Measurements from ENCODE around the gene MPP3. TPM values are rescaled to one million over a fixed set of nuclear protein-coding genes. Genes with fewer than 3 reads are reported as not detected.
"Not testable (repeated sequence)": the region's sequence is repeated elsewhere in the genome, so short reads cannot be mapped to it uniquely, and the experiment has no call there.

The MPP3 gene
- polyA plus RNA-seq, 1 donor = 4.4 TPM

GRCh38 chr17:43860927-43861622, 28.1 kb upstream of the MPP3 start:
- no peak for DNase-seq (ENCODE audit: low read depth)

DNA sequence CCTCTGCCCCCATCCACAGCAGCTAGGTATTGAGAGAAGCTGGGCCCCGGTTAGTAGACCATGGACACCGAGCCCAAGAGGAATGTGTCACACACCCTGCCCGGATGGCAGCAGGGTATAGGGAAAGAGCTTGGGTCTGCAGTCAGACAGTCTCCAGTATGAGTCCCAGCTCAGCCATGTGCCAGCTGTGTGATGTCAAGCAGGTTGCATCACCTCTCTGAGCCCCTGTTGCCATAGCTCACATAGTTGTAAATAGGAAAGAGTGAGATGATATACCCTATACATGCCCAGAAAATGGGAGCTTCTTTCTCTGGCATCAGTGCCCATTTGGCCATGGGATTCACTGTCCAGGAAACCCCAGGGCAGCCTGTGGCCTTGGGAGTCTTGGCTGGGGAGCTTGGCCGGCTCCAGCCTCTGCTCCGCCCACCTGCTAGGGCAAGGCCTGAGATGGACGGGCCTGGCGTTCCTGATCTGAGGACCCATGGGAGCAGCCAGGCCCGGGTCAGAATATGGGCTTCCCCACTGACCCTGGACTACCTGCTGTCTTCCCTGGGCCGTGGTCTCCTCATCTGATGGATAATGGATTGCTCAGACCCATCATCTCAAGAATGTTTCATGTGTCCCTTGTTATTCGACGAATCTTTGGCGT, 27.3 kb upstream of the MPP3 start:
- no peak for DNase-seq (ENCODE audit: low read depth)

DNA sequence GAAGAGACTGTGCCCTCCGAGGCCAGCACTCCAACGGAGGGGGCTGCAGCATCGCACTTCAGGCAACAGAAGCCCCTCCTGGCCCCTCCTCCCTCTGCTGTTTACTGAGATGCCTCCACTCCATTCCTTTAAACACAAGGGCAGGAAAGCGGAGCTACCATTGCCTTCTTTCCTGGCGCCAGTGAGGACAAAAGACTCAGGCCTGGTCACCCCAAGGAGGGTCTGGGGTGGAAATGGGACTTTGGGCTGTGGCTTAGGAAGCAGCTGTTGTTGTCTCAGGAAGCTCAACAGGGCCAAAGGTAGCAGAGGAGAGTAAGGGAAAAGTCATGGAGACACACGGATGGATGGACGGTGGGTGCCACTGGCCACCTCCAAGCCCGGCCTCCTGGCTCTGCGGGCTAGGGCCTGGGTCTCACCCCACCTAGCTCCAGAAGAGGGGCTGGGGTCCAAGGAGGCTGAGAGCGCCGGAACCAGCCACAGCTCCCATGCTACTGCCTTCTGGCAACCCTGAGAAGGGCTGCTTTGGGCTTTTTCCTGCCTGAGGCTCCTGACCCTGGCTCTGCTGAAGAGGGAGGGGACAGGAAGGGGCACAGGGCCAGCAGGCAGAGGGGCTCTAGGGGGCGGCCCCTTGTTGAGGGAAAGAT, 25.1 kb upstream of the MPP3 start:
- DNase-seq (ENCODE audit: low read depth) = no peak

- no peak for DNase-seq (ENCODE audit: low read depth)
Observed at GRCh38 chr17:43857141-43857540, 24.2 kb upstream of the MPP3 start.

- no peak for DNase-seq (ENCODE audit: low read depth)
Observed at GRCh38 chr17:43856141-43856540, 23.2 kb upstream of the MPP3 start.

- DNase-seq (ENCODE audit: low read depth) = no peak
Observed at GRCh38 chr17:43855061-43855460, 22.1 kb upstream of the MPP3 start.

- no peak for DNase-seq (ENCODE audit: low read depth)
Observed at GRCh38 chr17:43854498-43854897, 21.6 kb upstream of the MPP3 start.

GRCh38 chr17:43853546-43853945, 20.6 kb upstream of the MPP3 start:
- no peak for DNase-seq (ENCODE audit: low read depth)

DNA sequence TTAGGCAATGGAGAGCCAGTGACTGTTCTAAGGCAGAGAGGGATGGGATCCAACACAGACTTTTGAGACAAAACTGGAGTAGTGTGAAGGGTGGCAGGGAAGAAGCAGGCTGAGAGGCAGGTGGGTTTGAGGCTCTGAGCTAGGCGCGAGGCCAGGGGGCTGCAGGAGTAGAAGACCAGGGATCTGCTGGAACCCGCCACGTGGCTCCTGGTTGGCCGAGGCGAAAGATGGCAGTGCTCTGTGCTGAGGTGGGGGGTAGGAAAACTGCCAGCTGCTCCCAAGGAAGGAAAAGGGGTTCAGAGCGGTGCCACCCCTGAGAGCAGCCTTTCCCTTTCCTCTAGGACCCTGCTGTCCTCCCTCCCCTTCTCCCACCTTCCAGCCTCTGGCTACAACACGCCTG, 19.6 kb upstream of the MPP3 start:
- no peak for DNase-seq (ENCODE audit: low read depth)

- no peak for DNase-seq (ENCODE audit: low read depth)
Observed at GRCh38 chr17:43849116-43849515, 16.2 kb upstream of the MPP3 start.

DNA sequence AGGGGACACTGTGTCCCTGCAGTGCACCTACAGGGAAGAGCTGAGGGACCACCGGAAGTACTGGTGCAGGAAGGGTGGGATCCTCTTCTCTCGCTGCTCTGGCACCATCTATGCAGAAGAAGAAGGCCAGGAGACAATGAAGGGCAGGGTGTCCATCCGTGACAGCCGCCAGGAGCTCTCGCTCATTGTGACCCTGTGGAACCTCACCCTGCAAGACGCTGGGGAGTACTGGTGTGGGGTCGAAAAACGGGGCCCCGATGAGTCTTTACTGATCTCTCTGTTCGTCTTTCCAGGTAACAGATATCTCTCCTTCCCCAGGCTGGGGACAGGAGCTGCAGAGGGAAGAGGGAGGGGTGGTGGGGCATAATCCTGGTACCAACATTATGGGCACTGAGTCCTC, 15.7 kb upstream of the MPP3 start:
- no peak for DNase-seq (ENCODE audit: low read depth)

GRCh38 chr17:43846963-43847371, 14.0 kb upstream of the MPP3 start, which contains the start of gene CD300LG:
Gene CD300LG, plus strand, starts transcription at chr17:43847176. Its CDS starts 41 bp downstream, at chr17:43847217.
- DNase-seq (ENCODE audit: low read depth) = no peak

GRCh38 chr17:43846221-43846712, 13.3 kb upstream of the MPP3 start:
- no peak for DNase-seq (ENCODE audit: low read depth)

GRCh38 chr17:43845766-43846165, 12.8 kb upstream of the MPP3 start:
- no peak for DNase-seq (ENCODE audit: low read depth)

GRCh38 chr17:43844241-43844640, 11.3 kb upstream of the MPP3 start:
- no peak for DNase-seq (ENCODE audit: low read depth)

GRCh38 chr17:43842975-43843325, 10.0 kb upstream of the MPP3 start:
- no peak for DNase-seq (ENCODE audit: low read depth)

- not testable (repeated sequence) for DNase-seq (ENCODE audit: low read depth)
Observed at GRCh38 chr17:43842091-43842974, 9.4 kb upstream of the MPP3 start.

DNA sequence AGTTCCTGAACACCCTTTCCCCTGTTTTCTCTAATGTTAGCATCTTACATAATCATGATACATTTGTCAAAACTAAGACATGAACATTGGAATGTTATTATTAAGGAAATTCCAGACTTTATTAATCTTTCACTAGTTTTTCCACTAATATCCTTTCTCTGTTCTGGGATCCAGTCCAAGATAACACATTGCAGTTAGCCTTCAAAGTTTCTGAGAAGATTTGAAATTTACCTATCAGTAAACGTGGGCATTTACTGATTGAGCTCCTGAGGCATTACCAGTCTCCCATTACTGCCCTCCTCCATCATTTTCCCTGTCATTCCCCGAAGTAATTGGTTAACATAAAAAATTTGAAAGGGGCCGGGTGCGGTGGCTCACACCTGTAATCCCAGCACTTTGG, 8.3 kb upstream of the MPP3 start:
- DNase-seq (ENCODE audit: low read depth) = no peak

DNA sequence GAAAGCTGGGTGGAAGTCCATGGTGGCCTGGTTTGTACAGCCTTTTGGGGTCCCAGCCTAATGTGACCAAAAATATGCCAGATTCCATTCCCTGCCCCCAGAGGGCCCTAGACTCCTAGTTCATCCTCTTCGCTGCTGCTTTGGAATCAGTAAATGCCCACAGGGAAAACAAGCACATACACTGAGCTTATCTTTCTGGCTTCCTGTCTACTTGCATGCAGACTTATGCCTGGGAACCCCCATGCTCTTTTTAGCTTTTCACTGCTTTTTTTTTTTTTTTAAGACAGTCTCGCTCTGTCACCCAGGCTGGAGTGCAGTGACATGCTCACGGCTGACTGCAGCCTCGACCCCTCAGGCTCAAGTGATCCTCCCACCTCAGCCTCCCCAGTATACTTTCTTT, 7.9 kb upstream of the MPP3 start:
- DNase-seq (ENCODE audit: low read depth) = no peak

GRCh38 chr17:43839670-43840108, 6.7 kb upstream of the MPP3 start:
- DNase-seq (ENCODE audit: low read depth) = no peak

GRCh38 chr17:43834106-43834505, 1.2 kb upstream of the MPP3 start:
- DNase-seq (ENCODE audit: low read depth) = no peak
